Skeletal muscle tissue (tissue), 4 donors: ENCODE measurements around the gene KMT2B. TPM values are rescaled to one million over a fixed set of nuclear protein-coding genes. Genes with fewer than 3 reads are reported as not detected.
A peak's percentile ranks its signal among the peaks of the same experiment; 100 is the strongest.

Experiments used
- H3K27ac ChIP-seq: one replicate; pipeline ENCODE4 v1.7.0; 2013; ENCODE audit warnings: mild to moderate bottlenecking, low read depth, low read length, inconsistent platforms
- H3K27me3 ChIP-seq, 3 donors: one replicate each; pipeline ENCODE4 v1.7.0; 2013; ENCODE audit warnings: low read length in 3 of 3; ENCODE audit not compliant: control insufficient read depth in 3 of 3, insufficient read depth in 3 of 3
- H3K36me3 ChIP-seq, 3 donors: one replicate each; pipeline ENCODE4 v1.7.0; 2013; ENCODE audit warnings: low read length in 3 of 3; ENCODE audit not compliant: control insufficient read depth in 3 of 3, insufficient read depth in 3 of 3
- H3K4me1 ChIP-seq, 3 donors: one replicate each; pipeline ENCODE4 v1.7.0; 2013; ENCODE audit warnings: low read length in 3 of 3, mild to moderate bottlenecking in 3 of 3; ENCODE audit not compliant: control insufficient read depth in 3 of 3, insufficient read depth in 3 of 3
- H3K4me3 ChIP-seq, 3 donors: one replicate each; pipeline ENCODE4 v1.7.0; 2013; ENCODE audit warnings: low read length in 3 of 3
- H3K9ac ChIP-seq, 3 donors: one replicate each; pipeline ENCODE4 v1.7.0; 2013; ENCODE audit warnings: low read length in 3 of 3, mild to moderate bottlenecking in 3 of 3, moderate library complexity in 2 of 3, low read depth in 1 of 3
- H3K9me3 ChIP-seq, 3 donors: one replicate each; pipeline ENCODE4 v1.7.0; 2013; ENCODE audit warnings: low read length in 3 of 3; ENCODE audit not compliant: control insufficient read depth in 3 of 3
- total RNA-seq: library from RNA; depleted of rRNA; stranded (reverse); fragments of >200 nt; gene quantifications from one replicate; pipeline ENCODE4 v1.2.3, GENCODE V29; 2014
- donor health status: Osteomylitis.

KMT2B gene
- total RNA-seq, 1 donor from 2014 or later = 5.7 TPM

DNA sequence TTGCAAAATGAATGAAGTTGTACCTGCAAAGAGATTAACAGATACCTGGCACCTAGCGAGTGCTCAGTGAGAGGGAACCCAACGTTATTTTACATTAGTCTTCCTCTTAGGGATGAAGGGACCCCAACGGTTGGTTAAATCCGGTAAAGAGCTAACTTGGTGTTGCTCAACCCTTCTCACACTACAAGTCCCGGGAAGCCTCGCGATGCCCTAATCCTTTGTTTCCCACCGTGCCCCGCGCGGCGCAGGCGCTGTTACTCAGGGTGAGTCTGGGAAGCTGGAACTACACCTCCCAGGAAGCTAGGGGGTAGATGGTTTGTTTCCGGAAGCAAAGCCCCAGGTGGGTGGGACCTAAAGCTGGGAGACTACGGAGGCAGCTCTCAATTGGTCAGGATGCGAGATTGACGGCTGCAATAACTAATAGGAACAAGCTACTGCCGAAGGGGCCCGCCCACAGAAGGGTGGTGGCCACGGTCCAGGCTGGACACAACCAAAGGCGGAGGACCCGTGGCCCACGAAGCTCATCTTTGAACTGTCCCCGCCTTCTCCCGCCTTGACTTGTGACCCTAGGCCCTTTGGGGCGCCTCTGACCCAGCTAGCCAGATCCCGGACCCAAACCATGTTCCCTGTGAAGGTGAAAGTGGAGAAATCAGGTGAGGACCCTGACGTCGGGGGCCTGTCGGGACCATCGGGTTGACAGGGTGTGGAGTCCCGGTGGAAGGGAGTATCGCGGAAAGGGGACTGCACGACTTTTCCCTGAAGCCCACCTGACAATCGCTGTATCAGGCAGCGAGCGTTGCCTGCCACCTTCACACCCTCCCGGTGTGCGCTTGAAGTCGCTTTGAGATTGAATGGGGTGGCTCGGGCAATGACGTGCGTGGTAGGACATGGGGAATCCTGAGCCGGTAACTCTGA is 30.6 kb downstream of the KMT2B start, which contains the start of gene LIN37:
LIN37 (plus strand) TSS at position 471 of the 915 bp plus-strand sequence; CDS start at position 620, 149 bp downstream.
- H3K27me3 ChIP-seq = no peaks in the 10 kb centered on the region
- H3K9ac ChIP-seq = peak within 1 kb of the TSS; percentile 92 to 98 (median 96)
- H3K27ac ChIP-seq = peak within 1 kb of the TSS; percentile 85
- peaks cover 13 to 15% (median 14%) of the 10 kb centered on the region in 3 donors for H3K36me3 ChIP-seq
- H3K9me3 ChIP-seq = no peaks in the 10 kb centered on the region
- peak within 1 kb of the TSS; percentile 94 to 99 (median 99) for H3K4me3 ChIP-seq
- peaks cover 32 to 46% (median 42%) of the 10 kb centered on the region in 3 donors for H3K4me1 ChIP-seq

DNA sequence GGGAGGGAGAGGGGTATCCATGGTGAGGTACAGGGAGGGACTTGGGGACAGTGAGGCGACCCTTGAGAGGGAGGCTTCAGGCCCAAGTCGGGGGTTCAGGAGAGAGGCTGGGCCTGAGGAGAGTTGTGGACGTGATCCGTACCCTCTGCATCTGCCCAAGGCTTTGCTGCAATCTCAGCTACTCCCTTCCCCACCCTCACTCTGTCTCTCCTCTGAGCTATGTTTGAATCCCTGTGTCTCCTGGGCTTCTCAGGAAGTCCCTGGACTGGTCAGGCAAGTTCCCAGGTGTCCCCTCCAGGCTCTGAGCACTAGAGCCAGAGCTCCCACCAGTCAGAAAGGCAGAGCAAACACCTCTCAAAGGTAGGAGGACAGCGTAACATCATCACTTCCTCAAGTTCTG is 32.4 kb downstream of the KMT2B start:
- Histone ChIP-seq H3K9me3 (no peaks in the 10 kb centered on the region), H3K27me3 (no peaks in the 10 kb centered on the region), H3K36me3 (peaks cover 13 to 22% (median 19%) of the 10 kb centered on the region in 3 donors), H3K9ac (peak overlapping the region in 1 of 3 donors; percentile 40), H3K27ac (no peak overlapping the region), H3K4me1 (peaks cover 35 to 47% (median 44%) of the 10 kb centered on the region in 3 donors), H3K4me3 (no peak overlapping the region)

DNA sequence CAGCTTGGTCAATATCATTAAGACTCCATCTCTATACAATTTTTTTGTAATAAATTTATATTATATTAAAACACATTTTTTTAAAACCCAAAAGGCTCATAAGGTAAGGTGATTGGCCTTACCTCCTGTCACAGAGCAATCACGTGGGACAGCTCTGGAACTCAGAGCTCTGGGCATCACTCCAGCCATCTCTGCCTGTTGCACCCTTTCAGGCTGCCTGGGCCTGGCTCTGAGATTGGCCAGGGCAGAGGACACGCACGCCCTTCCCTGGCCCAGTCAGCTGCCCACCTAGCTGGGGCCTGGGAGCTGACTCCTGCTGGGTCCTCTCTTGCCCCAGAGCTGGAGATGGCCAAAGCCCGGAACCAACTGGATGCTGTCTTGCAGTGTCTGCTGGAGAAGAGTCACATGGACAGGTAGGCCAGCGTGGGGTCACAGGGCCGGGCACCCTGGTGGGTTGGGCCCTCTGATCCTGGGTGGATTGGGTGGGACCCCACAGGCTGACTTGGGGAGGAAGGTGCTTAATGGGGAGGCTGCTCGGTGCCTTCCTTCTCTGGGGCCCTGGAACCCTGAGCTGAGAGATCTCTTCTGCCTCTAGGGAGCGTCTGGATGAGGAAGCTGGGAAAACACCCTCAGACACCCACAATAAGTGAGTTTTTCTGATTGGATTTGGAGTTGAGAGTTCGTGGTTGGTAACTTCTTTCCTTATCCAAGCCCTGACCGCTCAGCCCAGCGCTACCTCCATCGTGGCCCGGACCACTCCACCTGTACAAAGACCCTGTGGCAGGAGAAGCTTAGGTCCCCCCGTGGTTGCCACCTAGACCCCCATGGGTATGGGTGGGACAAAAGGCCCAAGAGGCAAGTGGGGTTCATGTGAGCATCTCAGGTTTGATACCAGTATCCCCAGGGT is 34.3 kb downstream of the KMT2B start:
- peak overlapping the region; percentile 26 for H3K27ac ChIP-seq
- H3K27me3 ChIP-seq = no peaks in the 10 kb centered on the region
- peaks cover 34 to 51% (median 42%) of the 10 kb centered on the region in 3 donors for H3K4me1 ChIP-seq
- no peaks in the 10 kb centered on the region for H3K9me3 ChIP-seq
- no peak overlapping the region for H3K4me3 ChIP-seq
- H3K9ac ChIP-seq = peak overlapping the region in 1 of 3 donors; percentile 81
- H3K36me3 ChIP-seq = peaks cover 16 to 22% (median 19%) of the 10 kb centered on the region in 3 donors

DNA sequence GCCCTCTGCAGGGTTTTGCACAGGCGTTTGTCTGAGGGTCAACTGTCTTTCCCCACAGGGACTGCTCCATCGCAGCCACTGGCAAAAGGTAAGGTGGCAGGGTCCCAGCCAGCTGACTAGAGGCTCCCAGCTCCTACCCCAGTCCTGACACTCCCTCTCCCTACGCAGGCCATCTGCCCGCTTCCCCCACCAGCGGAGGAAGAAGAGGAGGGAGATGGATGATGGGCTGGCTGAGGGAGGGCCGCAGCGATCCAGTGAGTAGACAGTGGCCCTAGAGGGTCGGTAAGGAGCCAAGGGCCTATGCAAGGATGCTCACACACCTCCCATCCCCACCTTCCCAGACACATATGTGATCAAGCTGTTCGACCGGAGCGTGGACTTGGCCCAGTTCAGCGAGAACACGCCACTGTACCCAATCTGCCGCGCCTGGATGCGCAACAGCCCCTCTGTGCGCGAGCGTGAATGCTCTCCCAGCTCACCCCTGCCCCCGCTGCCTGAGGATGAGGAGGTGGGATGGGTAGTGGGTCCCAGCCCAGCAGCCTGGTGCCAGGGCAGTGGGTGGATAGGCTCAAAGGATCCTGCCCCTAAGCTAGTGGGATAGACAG is 35.0 kb downstream of the KMT2B start:
- H3K27me3 ChIP-seq = no peaks in the 10 kb centered on the region
- H3K4me3 ChIP-seq = no peak overlapping the region
- H3K9ac ChIP-seq = peak overlapping the region in 1 of 3 donors; percentile 81
- H3K27ac ChIP-seq = peak overlapping the region; percentile 25
- H3K4me1 ChIP-seq = peaks cover 37 to 52% (median 43%) of the 10 kb centered on the region in 3 donors
- H3K36me3 ChIP-seq = peaks cover 16 to 22% (median 19%) of the 10 kb centered on the region in 3 donors
- no peaks in the 10 kb centered on the region for H3K9me3 ChIP-seq

DNA sequence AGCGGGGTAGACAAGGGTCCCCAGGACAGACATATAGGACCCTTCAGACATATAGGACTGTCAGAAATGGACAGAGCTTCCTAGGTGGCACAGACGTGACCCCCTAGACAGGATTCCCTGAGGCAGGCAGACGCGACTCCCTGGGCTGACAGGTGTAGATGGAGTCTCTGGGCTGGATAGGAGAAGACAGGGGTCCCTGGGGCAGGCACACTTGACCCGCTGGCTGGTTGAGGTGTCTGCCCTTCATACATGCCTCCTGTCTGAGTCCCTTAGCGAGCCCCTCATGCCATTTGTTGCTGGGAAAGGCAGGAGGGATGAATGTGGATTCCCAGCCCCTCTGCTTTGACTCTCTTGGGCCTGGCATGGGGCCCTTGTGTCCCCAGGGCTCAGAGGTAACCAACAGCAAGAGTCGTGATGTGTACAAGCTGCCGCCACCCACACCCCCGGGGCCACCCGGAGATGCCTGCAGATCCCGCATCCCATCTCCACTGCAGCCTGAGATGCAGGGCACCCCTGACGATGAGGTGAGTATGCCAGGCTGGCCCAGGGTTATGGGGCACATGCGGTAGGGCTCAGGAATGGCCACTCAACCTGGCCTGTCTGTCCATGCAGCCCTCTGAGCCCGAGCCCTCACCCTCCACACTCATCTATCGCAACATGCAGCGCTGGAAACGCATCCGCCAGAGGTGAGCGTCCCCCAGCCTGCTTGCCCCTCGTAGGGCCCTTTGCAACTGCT is 36.0 kb downstream of the KMT2B start:
- H3K4me1 ChIP-seq = peaks cover 34 to 54% (median 43%) of the 10 kb centered on the region in 3 donors
- peak overlapping the region; percentile 99 for H3K27ac ChIP-seq
- H3K9ac ChIP-seq = peak overlapping the region in 2 of 3 donors; percentile 21 to 81
- H3K36me3 ChIP-seq = peaks cover 16 to 22% (median 19%) of the 10 kb centered on the region in 3 donors
- H3K4me3 ChIP-seq = peak overlapping the region in 2 of 3 donors; percentile 13 to 20
- no peaks in the 10 kb centered on the region for H3K27me3 ChIP-seq
- no peaks in the 10 kb centered on the region for H3K9me3 ChIP-seq

- Histone ChIP-seq H3K9ac (peak overlapping the region; percentile 69 to 95 (median 81)), H3K27ac (peak overlapping the region; percentile 99), H3K36me3 (peaks cover 16 to 22% (median 19%) of the 10 kb centered on the region in 3 donors), H3K4me3 (peak overlapping the region; percentile 52 to 100 (median 86)), H3K27me3 (no peaks in the 10 kb centered on the region), H3K4me1 (peaks cover 32 to 55% (median 43%) of the 10 kb centered on the region in 3 donors), H3K9me3 (no peaks in the 10 kb centered on the region)
Measured at GRCh38 chr19:35754370-35755130, 36.7 kb downstream of the KMT2B start.

DNA sequence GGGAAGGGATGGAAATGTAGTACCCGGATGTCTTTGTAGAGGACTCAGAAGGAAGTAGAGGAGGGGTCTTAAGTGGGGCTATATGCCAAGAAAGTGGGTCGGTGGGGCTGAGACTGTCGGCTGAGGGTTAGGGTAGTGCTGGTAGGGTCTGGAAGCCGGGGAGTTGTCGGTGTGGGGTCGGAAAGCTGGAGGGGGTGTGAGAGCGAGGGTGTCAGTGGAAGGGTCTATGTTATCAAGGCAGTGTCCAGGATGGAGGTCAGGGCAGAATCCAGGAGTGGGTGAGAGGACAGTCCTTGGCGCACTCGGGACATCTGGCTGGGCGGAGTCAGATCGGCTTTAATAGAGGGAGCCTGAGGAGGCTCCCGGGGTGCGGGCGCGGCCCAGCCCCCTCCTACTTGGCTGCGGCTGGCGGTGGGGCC is 37.3 kb downstream of the KMT2B start:
- H3K9me3 ChIP-seq = no peaks in the 10 kb centered on the region
- H3K27me3 ChIP-seq = no peaks in the 10 kb centered on the region
- H3K36me3 ChIP-seq = peaks cover 16 to 22% (median 19%) of the 10 kb centered on the region in 3 donors
- peak overlapping the region; percentile 52 to 100 (median 86) for H3K4me3 ChIP-seq
- peaks cover 32 to 50% (median 39%) of the 10 kb centered on the region in 3 donors for H3K4me1 ChIP-seq
- peak overlapping the region; percentile 69 to 95 (median 81) for H3K9ac ChIP-seq
- peak overlapping the region; percentile 99 for H3K27ac ChIP-seq

DNA sequence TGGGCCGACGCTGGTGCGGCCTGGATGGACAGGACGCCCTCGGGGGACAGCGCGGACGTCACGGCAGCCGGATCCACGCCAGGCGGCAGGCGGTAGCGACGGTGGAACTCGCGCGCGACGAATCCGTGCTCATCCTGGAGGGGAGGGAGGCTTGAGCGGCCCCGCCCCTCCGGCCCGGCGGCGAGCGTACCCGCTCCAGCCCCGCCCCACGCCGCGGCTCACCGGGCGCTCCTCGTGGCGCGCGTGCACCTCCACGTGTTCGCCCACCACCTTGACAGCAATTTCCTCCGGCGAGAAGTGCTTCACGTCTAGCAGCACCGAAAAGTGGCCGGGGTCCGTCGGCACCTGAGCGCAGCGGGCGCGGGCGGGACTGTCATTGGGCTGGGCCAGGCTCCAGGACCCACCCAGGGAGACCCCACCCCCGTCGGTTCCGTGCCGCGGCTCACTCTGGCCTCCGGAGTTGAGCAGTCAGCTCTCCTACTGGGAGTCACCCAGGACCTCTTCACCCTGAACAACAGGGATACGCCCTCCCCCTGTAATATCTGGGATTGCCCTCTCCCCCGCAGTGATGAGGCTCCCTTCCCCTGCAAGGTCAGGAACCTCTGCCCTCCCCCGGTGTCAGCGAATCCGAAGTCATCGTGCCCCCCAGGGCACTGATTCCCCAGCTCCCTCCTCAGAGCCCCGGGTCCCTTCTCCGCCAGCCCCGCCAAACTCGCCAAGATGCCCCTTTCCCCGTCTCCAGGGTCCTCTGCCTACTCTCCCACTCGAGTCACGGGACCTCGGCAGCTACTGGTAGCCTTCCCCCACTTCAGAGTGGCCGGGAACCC is 38.0 kb downstream of the KMT2B start:
- no peaks in the 10 kb centered on the region for H3K27me3 ChIP-seq
- peaks cover 32 to 49% (median 39%) of the 10 kb centered on the region in 3 donors for H3K4me1 ChIP-seq

More for the DNA sequence above, 38.0 kb downstream of the KMT2B start:
- H3K27ac ChIP-seq = peak overlapping the region; percentile 99
- H3K4me3 ChIP-seq = peak overlapping the region; percentile 86 to 100 (median 98)
- peak overlapping the region; percentile 95 to 100 (median 95) for H3K9ac ChIP-seq
- H3K9me3 ChIP-seq = no peaks in the 10 kb centered on the region
- H3K36me3 ChIP-seq = peaks cover 16 to 24% (median 19%) of the 10 kb centered on the region in 3 donors
